Heart left ventricle (tissue), 16 donors: ENCODE data around the gene PHKB. TPM values are rescaled to one million over a fixed set of nuclear protein-coding genes. Genes with fewer than 3 reads are reported as not detected.

Experiments used
- ATAC-seq, 4 donors: fragments of 200-7000 bp; cut with Tn5 transposase; one replicate each; pipeline ENCODE4 v1.9.1; 2020 to 2022; ENCODE audit warnings: moderate library complexity in 4 of 4, mild to moderate bottlenecking in 3 of 4, moderate number of reproducible peaks in 1 of 4
- DNase-seq, 5 donors: peaks; one replicate each; pipeline ENCODE4 v3.0.0-alpha.2; 2020
- H3K27ac ChIP-seq, 12 donors: fragments of 200-600 bp; sonication (generic) in 4 of 12; one replicate each; pipeline versions ENCODE4 v1.5.0 to v1.8.0; 2016 to 2022; ENCODE audit warnings: mild to moderate bottlenecking in 2 of 12
- H3K27me3 ChIP-seq, 9 donors: fragments of 200-600 bp; sonication (generic) in 2 of 9; one replicate each; pipeline versions ENCODE4 v1.5.1 to v1.8.0; 2016 to 2022; ENCODE audit warnings: mild to moderate bottlenecking in 3 of 9
- H3K36me3 ChIP-seq, 9 donors: fragments of 200-600 bp; sonication (generic) in 2 of 9; one replicate each; pipeline versions ENCODE4 v1.5.0 to v1.8.0; 2018 to 2022; ENCODE audit warnings: mild to moderate bottlenecking in 2 of 9
- H3K4me1 ChIP-seq, 12 donors: fragments of 200-600 bp; sonication (generic) in 4 of 12; one replicate each; pipeline versions ENCODE4 v1.5.0 to v1.8.0; 2016 to 2022; ENCODE audit warnings: mild to moderate bottlenecking in 3 of 12
- H3K4me3 ChIP-seq, 12 donors: fragments of 200-600 bp; sonication (generic) in 4 of 12; one replicate each; pipeline versions ENCODE4 v1.5.0 to v1.8.0; 2017 to 2022; ENCODE audit warnings: mild to moderate bottlenecking in 9 of 12, moderate library complexity in 4 of 12
- H3K9me3 ChIP-seq, 12 donors: fragments of 200-600 bp; sonication (generic) in 4 of 12; one replicate each; pipeline versions ENCODE4 v1.5.0 to v1.8.0; 2016 to 2022; ENCODE audit warnings: mild to moderate bottlenecking in 1 of 12
- CTCF ChIP-seq, 12 donors: fragments of 200-600 bp; sonication (generic) in 4 of 12; IDR thresholded peaks; one replicate each; pipeline versions ENCODE4 v1.5.0 to v1.8.0; 2018 to 2022; ENCODE audit warnings: antibody characterized with exemption in 12 of 12, mild to moderate bottlenecking in 5 of 12
- POLR2A ChIP-seq, 2 donors: fragments of 450-650 bp; IDR thresholded peaks; one replicate each; pipeline ENCODE4 v1.6.1; 2017; ENCODE audit warnings: antibody characterized with exemption in 2 of 2, mild to moderate bottlenecking in 2 of 2, moderate library complexity in 2 of 2
- WGBS, 4 donors: extraction: QIAGEN DNeasy Blood & Tissue Kit in 2 of 4; methylation state at CpG; one replicate each; pipeline versions ENCODE4 v1.1.5 to v1.1.7; 2013 to 2018; 5-methylcytosine and 5-hydroxymethylcytosine counted together
- intact Hi-C, 10 donors: fragments of 100-400 bp; cut with DNase I; formaldehyde crosslinking; loops; one replicate each; pipeline versions ENCODE4 v1.11.1 to v1.14.2; 2022
- polyA plus RNA-seq, 2 donors: library from polyadenylated mRNA; stranded (reverse); fragments of 200-250 nt; gene quantifications; one replicate each; pipeline ENCODE4 v1.2.3, GENCODE V29; 2013
- total RNA-seq, 9 donors: library from RNA; depleted of rRNA in 2 of 9; stranded (reverse); fragments of >200 nt in 2 of 9; fragmentation: NEBNext Ultra II Directional in 3 of 9; extraction: Animal tissue kit (Norgen Biotek cat#: 25700) in 3 of 9; gene quantifications; one replicate each; pipeline versions ENCODE4 v1.1.0 to v1.2.4, GENCODE V29; 2016 to 2023
- donor health status: ischemic (EF 13 %, LVEDD 7.1; RV severe dilation, severe dysfunction).
- donor health status: healthy with polysubstance abuse.
- donor health status: DM: no; HTN: yes; CAD: no.
- donor health status: DM: no; HTN: no; CAD: no.
- donor health status: ischemic (EF 25% LVEDD 6.9; RV normal size, moderate dysfunction).
- donor health status: ischemic (EF 25% LVEDD 5.7; RV mildly dilated, moderate dysfunction).
- donor health status: healthy.
- donor health status: DM: yes; HTN: yes; CAD: no.
- donor health status: ischemic (EF 35%, LVEDD 5.7; RV mildly dilated, moderate dysfunction).
- donor health status: nonischemic (EF 11% LVEDD 7.7; RV severe dilation, severe dysfunction).
- donor health status: DM: yes; HTN: yes; CAD: no.
- donor health status: PGD.
- donor health status: ischemic (EF 29% LVEDD 5.4; RV normal size, mild dysfunction).
- donor health status: nonischemic (EF 23%, LVEDD 6.1; RV moderate dilation, normal function).

PHKB gene
- total and polyA plus RNA-seq, 11 donors, result 14.2 to 70.1 (median 61.3) TPM

GRCh38 chr16:47481698-47482374 is 20.7 kb downstream of the PHKB start:
- WGBS, 4 donors, result 65 to 74% (median 68%) methylated on average over 6 of the region's 6 CpGs
- no peak for DNase-seq
- intact Hi-C loops, result no loop called here
- Histone ChIP-seq H3K9me3 (no peaks in the 10 kb centered on the region), H3K36me3 (no peaks in the 10 kb centered on the region), H3K4me1 (peaks cover 0 to 42% (median 14%) of the 10 kb centered on the region in 12 donors), H3K4me3 (no peak overlapping the region), H3K27me3 (no peaks in the 10 kb centered on the region), H3K27ac (no peak overlapping the region)
- TF ChIP-seq CTCF (IDR thresholded peaks at IDR 0.05), result no peak
- TF ChIP-seq POLR2A (IDR thresholded peaks at IDR 0.05), result no peak
- no peak for ATAC-seq

- DNase-seq (no peak), ATAC-seq (no peak)
- Histone ChIP-seq H3K4me3 (no peak overlapping the region), H3K4me1 (peaks cover 0 to 32% (median 5%) of the 10 kb centered on the region in 12 donors), H3K9me3 (peaks cover 0 to 10% (median 2%) of the 10 kb centered on the region in 12 donors), H3K36me3 (no peaks in the 10 kb centered on the region), H3K27ac (no peak overlapping the region), H3K27me3 (no peaks in the 10 kb centered on the region)
- no peak for TF ChIP-seq CTCF (IDR thresholded peaks at IDR 0.05)
- no peak for TF ChIP-seq POLR2A (IDR thresholded peaks at IDR 0.05)
- WGBS, 4 donors, result 78 to 98% (median 97%) methylated on average over 2 of the region's 2 CpGs
- intact Hi-C loops, result no loop called here
These were observed 22.5 kb downstream of the PHKB start for GRCh38 chr16:47483616-47484015.

GRCh38 chr16:47486856-47487255 is 25.7 kb downstream of the PHKB start:
- Histone ChIP-seq H3K9me3 (peaks cover 0 to 41% (median 27%) of the 10 kb centered on the region in 12 donors), H3K4me3 (no peak overlapping the region), H3K27ac (no peak overlapping the region), H3K4me1 (peaks cover 0 to 17% (median 7%) of the 10 kb centered on the region in 12 donors), H3K27me3 (no peaks in the 10 kb centered on the region), H3K36me3 (peaks cover 0 to 4% (median 0%) of the 10 kb centered on the region in 9 donors)
- intact Hi-C loops, result no loop called here
- DNase-seq (no peak), ATAC-seq (no peak)
- TF ChIP-seq CTCF (IDR thresholded peaks at IDR 0.05) (no peak), POLR2A (IDR thresholded peaks at IDR 0.05) (no peak)

- no peak for DNase-seq
- H3K36me3 ChIP-seq, result peaks cover 0 to 4% (median 0%) of the 10 kb centered on the region in 9 donors
- H3K9me3 ChIP-seq, result peaks cover 0 to 41% (median 27%) of the 10 kb centered on the region in 12 donors
- peaks cover 0 to 25% (median 15%) of the 10 kb centered on the region in 12 donors for H3K4me1 ChIP-seq
- H3K27me3 ChIP-seq, result no peaks in the 10 kb centered on the region
- WGBS, 4 donors, result 81 to 100% (median 97%) methylated on average over 3 of the region's 3 CpGs
- no peak for ATAC-seq
- no peak overlapping the region for H3K4me3 ChIP-seq
- intact Hi-C loops, result no loop called here
- no peak overlapping the region for H3K27ac ChIP-seq
- TF ChIP-seq POLR2A (IDR thresholded peaks at IDR 0.05) (no peak), CTCF (IDR thresholded peaks at IDR 0.05) (no peak)
These were observed 26.9 kb downstream of the PHKB start for GRCh38 chr16:47488051-47488450.
